Esophagus muscularis mucosa (tissue), 4 donors: Measurements from ENCODE around the gene CCDC177. TPM values are rescaled to one million over a fixed set of nuclear protein-coding genes. Genes with fewer than 3 reads are reported as not detected.

Source experiments
- DNase-seq: peaks from one replicate; pipeline ENCODE4 v3.0.0-alpha.2; 2017; ENCODE audit errors: extremely low spot score
- H3K27ac ChIP-seq, 4 donors: fragments of 200-600 bp; sonication (generic); replicated peaks in 1 of 4; 1 replicate in 3 of 4; 2 replicates in 1 of 4; pipeline ENCODE4 v1.5.1; 2016 to 2019; ENCODE audit warnings: mild to moderate bottlenecking in 1 of 4
- H3K27me3 ChIP-seq, 4 donors: fragments of 200-600 bp; sonication (generic); one replicate each; pipeline versions ENCODE4 v1.5.1 to v1.6.0; 2016 to 2019
- H3K36me3 ChIP-seq, 4 donors: fragments of 200-600 bp; sonication (generic); one replicate each; pipeline ENCODE4 v1.5.1; 2016 to 2019
- H3K4me1 ChIP-seq, 4 donors: fragments of 200-600 bp; sonication (generic); one replicate each; pipeline ENCODE4 v1.5.1; 2016 to 2019
- H3K4me3 ChIP-seq, 4 donors: fragments of 200-600 bp; sonication (generic); 1 replicate in 2 of 4; 2 replicates in 2 of 4; pipeline ENCODE4 v1.5.1; 2016 to 2019; ENCODE audit warnings: mild to moderate bottlenecking in 4 of 4, moderate library complexity in 1 of 4
- H3K9me3 ChIP-seq, 4 donors: fragments of 200-600 bp; sonication (generic); 1 replicate in 3 of 4; 2 replicates in 1 of 4; pipeline ENCODE4 v1.5.1; 2016 to 2019
- EP300 ChIP-seq: sonication (generic); formaldehyde crosslinking; IDR thresholded peaks from one replicate; pipeline ENCODE4 v1.6.1; 2017; ENCODE audit warnings: antibody characterized with exemption
- POLR2A ChIP-seq: fragments of 450-650 bp; IDR thresholded peaks from one replicate; pipeline ENCODE4 v1.6.1; 2017; ENCODE audit warnings: antibody characterized with exemption, moderate library complexity, mild to moderate bottlenecking, low read depth
- POLR2AphosphoS5 ChIP-seq, 2 donors: sonication (generic); formaldehyde crosslinking; IDR thresholded peaks; one replicate each; pipeline ENCODE4 v1.6.1; 2017; ENCODE audit warnings: antibody characterized with exemption in 2 of 2
- WGBS: methylation state at CpG from one replicate; pipeline ENCODE4 v1.1.5; 2018; 5-methylcytosine and 5-hydroxymethylcytosine counted together
- intact Hi-C: fragments of 100-400 bp; cut with DNase I; formaldehyde crosslinking; loops from one replicate; pipeline ENCODE4 v1.15.1; 2023
- total RNA-seq, 4 donors: library from RNA; depleted of rRNA; stranded (reverse); fragments of >200 nt; gene quantifications; one replicate each; pipeline versions ENCODE4 v1.1.0 to v1.2.1, GENCODE V29; 2016
- TF ChIP-seq, protein P1 (sequence below), 3 experiments: fragments of 200-600 bp in 2 of 3; fragments of 450-650 bp in 1 of 3; sonication (generic) in 2 of 3; IDR thresholded peaks; one replicate each; pipeline ENCODE4 v1.5.1; 2017 to 2019; ENCODE audit warnings: antibody characterized with exemption in 3 of 3, mild to moderate bottlenecking in 2 of 3, moderate library complexity in 1 of 3

Gene CCDC177
- total RNA-seq, 4 donors from 2014 or later, result not detected

DNA sequence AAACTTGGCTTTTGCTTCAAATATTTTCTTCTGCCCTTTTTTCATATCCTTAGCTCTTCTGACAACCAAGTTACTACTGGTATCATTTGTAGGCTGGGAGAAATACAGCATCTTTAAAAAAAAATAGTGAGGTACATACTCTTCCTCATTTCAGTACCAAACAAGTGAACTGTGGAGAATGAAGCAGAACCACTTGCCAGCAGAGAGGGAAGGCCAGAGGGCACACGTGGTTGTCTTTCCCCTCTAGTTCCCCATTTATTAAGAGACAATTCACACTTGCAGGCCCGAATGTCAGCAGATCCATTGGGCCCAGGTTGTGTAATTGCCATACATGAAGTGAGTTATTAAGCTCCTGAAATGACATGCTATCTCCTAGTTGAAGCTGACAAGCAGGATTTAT is 39.9 kb upstream of the CCDC177 start:
- Histone ChIP-seq H3K9me3 (no peaks in the 10 kb centered on the region), H3K4me3 (peak overlapping the region in 1 of 4 donors; percentile 47), H3K4me1 (peaks cover 78 to 87% (median 80%) of the 10 kb centered on the region in 4 donors), H3K27me3 (no peaks in the 10 kb centered on the region), H3K36me3 (no peaks in the 10 kb centered on the region), H3K27ac (peak overlapping the region; percentile 97 to 100 (median 100))
- intact Hi-C loops, result loop anchor here (5.0 kb wide), 2 partner anchors 33 to 153 kb away; partner anchors contain the start of gene SRSF5
- 13% methylated on average over 2 of the region's 2 CpGs for WGBS
- TF ChIP-seq POLR2AphosphoS5 (IDR thresholded peaks at IDR 0.05) (no peak), EP300 (no peak), POLR2A (no peak)
- TF ChIP-seq, protein P1, sequence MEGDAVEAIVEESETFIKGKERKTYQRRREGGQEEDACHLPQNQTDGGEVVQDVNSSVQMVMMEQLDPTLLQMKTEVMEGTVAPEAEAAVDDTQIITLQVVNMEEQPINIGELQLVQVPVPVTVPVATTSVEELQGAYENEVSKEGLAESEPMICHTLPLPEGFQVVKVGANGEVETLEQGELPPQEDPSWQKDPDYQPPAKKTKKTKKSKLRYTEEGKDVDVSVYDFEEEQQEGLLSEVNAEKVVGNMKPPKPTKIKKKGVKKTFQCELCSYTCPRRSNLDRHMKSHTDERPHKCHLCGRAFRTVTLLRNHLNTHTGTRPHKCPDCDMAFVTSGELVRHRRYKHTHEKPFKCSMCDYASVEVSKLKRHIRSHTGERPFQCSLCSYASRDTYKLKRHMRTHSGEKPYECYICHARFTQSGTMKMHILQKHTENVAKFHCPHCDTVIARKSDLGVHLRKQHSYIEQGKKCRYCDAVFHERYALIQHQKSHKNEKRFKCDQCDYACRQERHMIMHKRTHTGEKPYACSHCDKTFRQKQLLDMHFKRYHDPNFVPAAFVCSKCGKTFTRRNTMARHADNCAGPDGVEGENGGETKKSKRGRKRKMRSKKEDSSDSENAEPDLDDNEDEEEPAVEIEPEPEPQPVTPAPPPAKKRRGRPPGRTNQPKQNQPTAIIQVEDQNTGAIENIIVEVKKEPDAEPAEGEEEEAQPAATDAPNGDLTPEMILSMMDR (IDR thresholded peaks at IDR 0.05), result no peak
- DNase-seq, result no peak

DNA sequence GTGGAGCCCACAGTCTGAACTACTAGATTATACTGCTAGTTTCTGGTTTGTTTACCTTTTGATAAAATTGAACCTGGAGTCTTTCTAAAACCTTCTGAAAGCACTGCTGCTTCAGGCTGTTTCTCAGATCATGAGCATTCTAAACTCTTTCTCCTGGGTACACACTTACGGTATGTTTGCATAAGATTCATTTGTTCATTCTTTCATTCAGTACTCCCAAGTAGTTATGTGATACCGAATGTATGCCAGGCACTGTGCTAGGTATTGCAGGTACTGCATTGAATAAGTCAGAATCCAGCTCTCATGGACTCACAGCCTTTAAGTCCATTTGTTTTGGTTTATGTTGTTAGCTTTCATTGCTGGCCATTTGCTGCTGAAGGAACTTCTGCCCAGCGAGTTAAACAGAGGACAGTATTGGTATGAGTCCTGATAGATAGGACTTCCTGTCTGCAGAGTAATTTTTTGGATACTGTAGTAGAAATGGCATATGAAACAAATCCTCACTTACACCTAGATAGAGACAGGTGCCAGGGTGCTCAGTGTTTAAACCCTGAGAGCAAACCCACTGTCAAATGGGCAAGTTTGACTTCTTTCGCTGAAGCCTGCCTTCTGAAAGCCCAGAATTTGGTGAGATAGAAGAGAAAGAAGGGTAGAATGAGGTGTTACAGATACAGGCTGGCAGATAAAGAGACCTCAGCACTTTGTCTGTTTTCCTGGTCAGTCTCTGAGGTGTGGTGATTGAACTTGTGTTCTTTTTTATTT is 38.8 kb upstream of the CCDC177 start:
- no peak for DNase-seq
- Histone ChIP-seq H3K9me3 (no peaks in the 10 kb centered on the region), H3K36me3 (no peaks in the 10 kb centered on the region), H3K4me1 (peaks cover 67 to 76% (median 69%) of the 10 kb centered on the region in 4 donors), H3K4me3 (peak overlapping the region; percentile 83 to 91 (median 91)), H3K27ac (peak overlapping the region; percentile 97 to 100 (median 100)), H3K27me3 (no peaks in the 10 kb centered on the region)
- whole genome bisulfite sequencing, result 72% methylated on average over 4 of the region's 4 CpGs
- intact Hi-C loops, result loop anchor here (5.0 kb wide), 2 partner anchors 34 to 154 kb away; partner anchors contain the start of gene SRSF5
- TF ChIP-seq EP300 (no peak), POLR2A (no peak), POLR2AphosphoS5 (IDR thresholded peaks at IDR 0.05) (no peak)
- TF ChIP-seq, protein P1 (IDR thresholded peaks at IDR 0.05), result no peak

DNA sequence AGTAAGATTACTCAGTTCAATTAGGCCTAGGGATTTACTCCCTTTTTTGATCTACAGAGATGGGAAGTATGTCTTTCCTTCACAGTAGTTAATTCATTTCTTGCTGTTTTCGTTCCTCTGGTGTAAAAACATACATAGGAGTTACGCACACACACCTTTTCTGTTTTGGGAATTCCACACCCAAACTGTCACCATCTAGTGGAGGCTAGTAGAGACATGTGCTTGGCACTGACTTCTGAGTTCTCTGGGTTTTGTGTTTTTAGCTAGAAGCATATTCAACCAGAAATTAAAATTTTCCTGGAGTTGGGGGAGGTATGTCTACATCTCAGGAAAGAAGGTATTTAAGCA is 38.1 kb upstream of the CCDC177 start:
- Histone ChIP-seq H3K27me3 (no peaks in the 10 kb centered on the region), H3K36me3 (no peaks in the 10 kb centered on the region), H3K27ac (peak overlapping the region; percentile 97 to 100 (median 100)), H3K4me3 (peak overlapping the region; percentile 83 to 91 (median 91)), H3K4me1 (peaks cover 60 to 69% (median 62%) of the 10 kb centered on the region in 4 donors), H3K9me3 (no peaks in the 10 kb centered on the region)
- no peak for DNase-seq
- intact Hi-C loops, result loop anchor here (5.0 kb wide), 2 partner anchors 35 to 155 kb away; partner anchors contain the start of gene SRSF5
- TF ChIP-seq POLR2AphosphoS5 (IDR thresholded peaks at IDR 0.05) (no peak), POLR2A (no peak), EP300 (no peak)
- TF ChIP-seq, protein P1 (IDR thresholded peaks at IDR 0.05), result peak in 2 of 3 experiments; percentile 6 to 28
- whole genome bisulfite sequencing, result 16% methylated on average over 2 of the region's 2 CpGs

DNA sequence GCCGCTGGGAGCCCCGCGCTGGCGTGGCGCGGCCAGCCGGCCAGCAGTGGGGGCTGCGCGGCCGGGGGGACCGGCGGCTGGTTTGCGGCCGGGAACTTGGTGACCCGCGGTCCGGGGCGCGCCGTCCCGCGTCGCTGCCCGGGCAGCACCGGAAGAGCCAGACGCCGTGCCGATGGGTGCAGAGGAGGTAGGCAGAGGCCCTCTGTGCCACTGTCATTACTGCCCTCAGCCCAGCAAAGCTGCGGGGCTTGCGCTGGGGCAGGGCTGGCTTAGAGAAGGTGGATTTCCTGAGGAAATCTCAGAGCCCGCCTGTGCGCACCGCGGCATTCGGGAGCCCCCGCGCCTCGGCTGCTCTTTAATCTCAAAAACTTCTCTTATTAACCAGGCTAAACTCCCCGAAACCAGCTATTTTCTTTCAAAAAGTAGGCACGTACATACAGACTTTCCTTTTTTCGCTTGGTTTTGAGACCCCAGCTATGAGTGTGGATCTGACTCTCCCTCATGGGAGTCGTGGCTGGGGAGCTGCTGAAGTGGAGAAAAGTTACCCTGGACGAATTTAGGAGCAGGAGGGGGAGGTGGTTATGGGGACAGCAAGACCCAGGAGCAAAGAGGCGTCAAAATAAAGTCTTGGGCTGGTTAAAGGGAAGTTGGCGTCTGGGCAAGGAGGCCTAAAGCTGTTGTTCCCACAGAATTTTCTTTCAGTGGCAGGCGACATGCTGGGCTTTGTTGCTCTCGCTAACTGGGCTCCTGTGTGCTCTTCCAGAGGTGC is 37.5 kb upstream of the CCDC177 start:
- WGBS, result 0% methylated on average over 17 of the region's 47 CpGs
- DNase-seq, result no peak
- Histone ChIP-seq H3K27me3 (no peaks in the 10 kb centered on the region), H3K4me1 (peaks cover 54 to 63% (median 56%) of the 10 kb centered on the region in 4 donors), H3K9me3 (no peaks in the 10 kb centered on the region), H3K27ac (peak overlapping the region; percentile 97 to 100 (median 100)), H3K36me3 (no peaks in the 10 kb centered on the region), H3K4me3 (peak overlapping the region; percentile 83 to 91 (median 91))
- intact Hi-C loops, result loop anchor here (5.0 kb wide), 2 partner anchors 35 to 155 kb away; partner anchors contain the start of gene SRSF5
- TF ChIP-seq EP300 (no peak), POLR2A (no peak), POLR2AphosphoS5 (IDR thresholded peaks at IDR 0.05) (no peak)
- TF ChIP-seq, protein P1 (IDR thresholded peaks at IDR 0.05), result no peak
